IMR-90 (cell line): ENCODE results near the gene DCTN2. TPM values are rescaled to one million over a fixed set of nuclear protein-coding genes. Genes with fewer than 3 reads are reported as not detected.

Source experiments
- ATAC-seq: fragments of 200-7000 bp; cut with Tn5 transposase; 2 replicates; pipeline ENCODE4 v1.9.1; 2020; ENCODE audit warnings: low read depth, mild to moderate bottlenecking, moderate library complexity
- BruUV-seq: library from RNA; stranded (reverse); fragments of 400-500 nt; replicated peaks from 2 replicates; lab custom pipeline; 2021; lab: Mats Ljungman, UMichigan
- CTCF ChIA-PET: fragments of 300-600 bp; formaldehyde crosslinking; extraction: SDS; loops from one replicate; lab custom pipeline; 2021; ENCODE audit warnings: antibody characterized with exemption; lab: Yijun Ruan, JAX
- POLR2A ChIA-PET: fragments of 300-600 bp; sonication (Branson Sonifier 250); formaldehyde crosslinking; loops from one replicate; lab custom pipeline; 2022; ENCODE audit warnings: antibody characterized with exemption; ENCODE audit not compliant: unreplicated experiment; lab: Charles Lee
- DNase-seq: peaks from one replicate; pipeline ENCODE4 v3.0.0; 2013
- H2AFZ ChIP-seq: replicated peaks from 2 replicates; pipeline ENCODE3; 2013; ENCODE audit warnings: low read length, mild to moderate bottlenecking; ENCODE audit not compliant: poor library complexity
- H2AK5ac ChIP-seq: 2 replicates; pipeline ENCODE4 v1.6.1; 2013; ENCODE audit warnings: low read depth, low read length, inconsistent platforms
- H2AK9ac ChIP-seq: replicated peaks from 2 replicates; pipeline ENCODE3; 2013; ENCODE audit warnings: mild to moderate bottlenecking, low read depth, low read length, moderate library complexity; ENCODE audit not compliant: poor library complexity
- H2BK120ac ChIP-seq: 2 replicates; pipeline ENCODE4 v1.6.1; 2013; ENCODE audit warnings: low read depth, low read length, inconsistent platforms
- H2BK15ac ChIP-seq: 3 replicates; pipeline ENCODE4 v1.6.1; 2013; ENCODE audit warnings: low read depth, low read length, inconsistent platforms
- H2BK20ac ChIP-seq: 2 replicates; pipeline ENCODE4 v1.6.1; 2013; ENCODE audit warnings: low read depth, mild to moderate bottlenecking, inconsistent platforms, low read length, moderate library complexity
- H2BK5ac ChIP-seq: 2 replicates; pipeline ENCODE4 v1.6.1; 2013; ENCODE audit warnings: mild to moderate bottlenecking, low read depth, low read length, inconsistent platforms; ENCODE audit not compliant: poor library complexity, severe bottlenecking
- H3K14ac ChIP-seq: replicated peaks from 2 replicates; pipeline ENCODE4 v1.6.1; 2013; ENCODE audit warnings: low read depth, low read length, inconsistent platforms
- H3K18ac ChIP-seq: 2 replicates; pipeline ENCODE4 v1.6.1; 2013; ENCODE audit warnings: low read depth, low read length, control low read depth
- H3K23ac ChIP-seq: 2 replicates; pipeline ENCODE4 v1.6.1; 2013; ENCODE audit warnings: low read depth, low read length, inconsistent platforms
- H3K27ac ChIP-seq: 2 replicates; pipeline ENCODE4 v1.5.1; 2013; ENCODE audit warnings: mild to moderate bottlenecking, control low read depth, low read length; ENCODE audit not compliant: insufficient read depth
- H3K27me3 ChIP-seq: 2 replicates; pipeline ENCODE4 v1.6.1; 2013; ENCODE audit warnings: low read length; ENCODE audit not compliant: control insufficient read depth, insufficient read depth
- H3K36me3 ChIP-seq: 2 replicates; pipeline ENCODE4 v1.6.1; 2013; ENCODE audit warnings: low read length, mixed read lengths; ENCODE audit not compliant: control insufficient read depth, insufficient read depth
- H3K4ac ChIP-seq: 2 replicates; pipeline ENCODE4 v1.6.1; 2013; ENCODE audit warnings: low read depth, low read length, inconsistent platforms
- H3K4me1 ChIP-seq: 2 replicates; pipeline ENCODE4 v1.6.1; 2013; ENCODE audit warnings: low read length, mixed read lengths; ENCODE audit not compliant: control insufficient read depth, insufficient read depth
- H3K4me2 ChIP-seq: 2 replicates; pipeline ENCODE4 v1.6.1; 2013; ENCODE audit warnings: low read depth, mild to moderate bottlenecking, control low read depth, low read length, moderate library complexity
- H3K4me3 ChIP-seq: 2 replicates; pipeline ENCODE4 v1.5.1; 2013; ENCODE audit warnings: low read depth, mild to moderate bottlenecking, control low read depth, low read length, moderate library complexity; ENCODE audit not compliant: insufficient read depth
- H3K56ac ChIP-seq: 2 replicates; pipeline ENCODE4 v1.6.1; 2013; ENCODE audit warnings: low read length, inconsistent platforms; ENCODE audit not compliant: insufficient read depth; ENCODE audit errors: extremely low read depth
- H3K79me1 ChIP-seq, 2 experiments: 2 replicates each; pipeline ENCODE4 v1.6.1; 2013; ENCODE audit warnings: low read length in 2 of 2, inconsistent platforms in 1 of 2, low read depth in 1 of 2
- H3K9ac ChIP-seq: 2 replicates; pipeline ENCODE4 v1.6.1; 2013; ENCODE audit warnings: low read depth, low read length, control low read depth
- H3K9me1 ChIP-seq: 2 replicates; pipeline ENCODE4 v1.6.1; 2013; ENCODE audit warnings: low read length, inconsistent platforms; ENCODE audit not compliant: insufficient read depth
- H3K9me3 ChIP-seq: 2 replicates; pipeline ENCODE4 v1.6.1; 2013; ENCODE audit warnings: low read length; ENCODE audit not compliant: control insufficient read depth, insufficient read depth
- H4K20me1 ChIP-seq: 2 replicates; pipeline ENCODE4 v1.6.1; 2013; ENCODE audit warnings: low read length, inconsistent platforms; ENCODE audit not compliant: insufficient read depth
- H4K5ac ChIP-seq: 2 replicates; pipeline ENCODE4 v1.6.1; 2013; ENCODE audit warnings: mild to moderate bottlenecking, low read depth, low read length, control low read depth
- H4K8ac ChIP-seq, 2 experiments: 2 replicates each; pipeline ENCODE4 v1.6.1; 2013; ENCODE audit warnings: low read depth in 2 of 2, low read length in 2 of 2, control low read depth in 1 of 2, inconsistent platforms in 1 of 2
- H4K91ac ChIP-seq: 2 replicates; pipeline ENCODE4 v1.6.1; 2013; ENCODE audit warnings: low read depth, low read length, inconsistent platforms; ENCODE audit not compliant: insufficient read depth
- BHLHE40 ChIP-seq: fragments of 150-350 bp; IDR thresholded peaks from 2 replicates; pipeline ENCODE4 v1.6.1; 2016; ENCODE audit warnings: mild to moderate bottlenecking, low read depth, low read length
- CEBPB ChIP-seq: IDR thresholded peaks from 2 replicates; pipeline ENCODE4 v1.6.1; 2012; ENCODE audit warnings: low read depth, low read length, improper control_type of control experiment
- CHD1 ChIP-seq: IDR thresholded peaks from 2 replicates; pipeline ENCODE4 v1.6.1; 2012; ENCODE audit warnings: low read depth, low read length, improper control_type of control experiment
- ELK1 ChIP-seq: fragments of 150-350 bp; IDR thresholded peaks from 2 replicates; pipeline ENCODE4 v1.6.1; 2016; ENCODE audit warnings: low read depth, mild to moderate bottlenecking, low read length, moderate library complexity, borderline replicate concordance
- FOS ChIP-seq: fragments of 150-350 bp; IDR thresholded peaks from 2 replicates; pipeline ENCODE4 v1.6.1; 2016; ENCODE audit warnings: low read depth, low read length
- MAFK ChIP-seq: IDR thresholded peaks from 2 replicates; pipeline ENCODE4 v1.6.1; 2012; ENCODE audit warnings: low read depth, low read length, improper control_type of control experiment
- MAZ ChIP-seq: IDR thresholded peaks from 2 replicates; pipeline ENCODE4 v1.6.1; 2012; ENCODE audit warnings: low read depth, mild to moderate bottlenecking, low read length, improper control_type of control experiment, moderate library complexity, borderline replicate concordance
- MXI1 ChIP-seq: IDR thresholded peaks from 2 replicates; pipeline ENCODE4 v1.6.1; 2012; ENCODE audit warnings: low read depth, mild to moderate bottlenecking, low read length, moderate library complexity, borderline replicate concordance
- NFE2L2 ChIP-seq: fragments of 150-350 bp; IDR thresholded peaks from 2 replicates; pipeline ENCODE4 v1.6.1; 2016; ENCODE audit warnings: low read depth, mild to moderate bottlenecking, low read length
- POLR2A ChIP-seq: IDR thresholded peaks from 2 replicates; pipeline ENCODE4 v1.6.1; 2012; ENCODE audit warnings: mild to moderate bottlenecking, low read depth, low read length
- RAD21 ChIP-seq: IDR thresholded peaks from 2 replicates; pipeline ENCODE4 v1.6.1; 2012; ENCODE audit warnings: low read length, improper control_type of control experiment
- RCOR1 ChIP-seq: IDR thresholded peaks from 2 replicates; pipeline ENCODE4 v1.6.1; 2012; ENCODE audit warnings: mild to moderate bottlenecking, low read length, improper control_type of control experiment; ENCODE audit not compliant: insufficient replicate concordance
- RFX5 ChIP-seq: IDR thresholded peaks from 2 replicates; pipeline ENCODE4 v1.8.0; 2012; ENCODE audit warnings: low read depth, mild to moderate bottlenecking, low read length, moderate library complexity
- SMC3 ChIP-seq: fragments of 150-350 bp; IDR thresholded peaks from 2 replicates; pipeline ENCODE4 v1.6.1; 2016; ENCODE audit warnings: low read depth, mild to moderate bottlenecking, antibody characterized with exemption, low read length, moderate library complexity
- USF2 ChIP-seq: fragments of 150-350 bp; IDR thresholded peaks from 2 replicates; pipeline ENCODE4 v1.6.1; 2017; ENCODE audit warnings: mild to moderate bottlenecking, antibody characterized with exemption, low read length, low read depth
- WGBS, 2 experiments: methylation state at CpG; one replicate each; pipeline versions ENCODE4 v1.1.5 to v1.1.7; 2013; ENCODE audit warnings: missing lambda C conversion rate in 2 of 2; ENCODE audit not compliant: insufficient read length in 1 of 2; ENCODE audit errors: extremely low coverage in 2 of 2; 5-methylcytosine and 5-hydroxymethylcytosine counted together
- dilution Hi-C: fragments of 300-500 bp; cut with HindIII; formaldehyde crosslinking; loops from one replicate; pipeline ENCODE4 v1.14.3; 2018; ENCODE audit warnings: low sequenced_read_pairs; ENCODE audit not compliant: unreplicated experiment
- in situ Hi-C: fragments of 300-500 bp; cut with MboI; formaldehyde crosslinking; loops from 3 replicates; pipeline ENCODE4 v1.14.3; 2019; ENCODE audit warnings: low sequenced_read_pairs, inconsistent platforms, mixed read lengths
- intact Hi-C: fragments of 100-400 bp; cut with micrococcal nuclease; formaldehyde crosslinking; loops from 2 replicates; pipeline ENCODE4 v1.10.0; 2022
- polyA plus RNA-seq, 3 experiments: library from polyadenylated mRNA; depleted of rRNA; stranded (reverse); fragments of >200 nt; gene quantifications; 2 replicates each; pipeline ENCODE4 v1.2.3, GENCODE V29; 2012; ENCODE audit warnings: low replicate concordance in 1 of 3
- total RNA-seq: library from RNA; depleted of rRNA; stranded (reverse); fragments of >200 nt; gene quantifications from 2 replicates; pipeline ENCODE4 v1.2.3, GENCODE V29; 2012

The DCTN2 gene
- total and polyA plus RNA-seq, 2 of the 4 experiments (the other 2 are of a cell fraction) = 125 to 130 TPM

GRCh38 chr12:57550641-57551549 is 3.9 kb upstream of the DCTN2 start:
- Histone ChIP-seq H3K9ac (no peak overlapping the region), H3K79me1 (peaks cover 4 to 14% of the 10 kb centered on the region in 2 experiments; a peak in 3 of 4 replicates), H3K36me3 (no peaks in the 10 kb centered on the region), H3K14ac (no peak overlapping the region), H3K18ac (no peak overlapping the region), H3K23ac (no peak overlapping the region), H4K91ac (no peak overlapping the region), H4K8ac (no peak overlapping the region), H3K27me3 (peaks cover 46% of the 10 kb centered on the region), H4K20me1 (peaks cover 7% of the 10 kb centered on the region), H2BK5ac (no peak overlapping the region), H3K4me1 (peaks cover 7% of the 10 kb centered on the region), H2BK120ac (no peak overlapping the region), H3K4me3 (no peak overlapping the region), H2AK9ac (no peak overlapping the region), H4K5ac (no peak overlapping the region), H3K27ac (no peak overlapping the region), H2BK15ac (no peak overlapping the region), H3K56ac (no peak overlapping the region), H3K4me2 (no peak overlapping the region), H2BK20ac (no peak overlapping the region), H3K9me3 (no peaks in the 10 kb centered on the region), H3K4ac (no peak overlapping the region), H3K9me1 (peaks cover 12% of the 10 kb centered on the region), H2AFZ (peak overlapping the region; percentile 82), H2AK5ac (no peak overlapping the region)
- DNase-seq (no peak), ATAC-seq (no peak)
- ChIA-PET CTCF (no interaction called here), POLR2A (no interaction called here)
- intact Hi-C loops = no loop called here
- BruUV-seq = no TSS peak
- WGBS, 2 experiments = no CpG with 5 or more reads among the region's 7 CpGs
- dilution Hi-C loops = loop anchor here (25.0 kb wide), 1 partner anchor 111 kb away; no protein-coding TSS in a partner anchor
- no peak for TF ChIP-seq RAD21
- TF ChIP-seq SMC3 = no peak
- no peak for TF ChIP-seq RFX5
- no peak for TF ChIP-seq ELK1
- no peak for TF ChIP-seq FOS
- TF ChIP-seq BHLHE40 = no peak
- TF ChIP-seq USF2 = no peak
- TF ChIP-seq MAFK = no peak
- TF ChIP-seq CHD1 = no peak
- TF ChIP-seq MAZ = no peak
- TF ChIP-seq MXI1 = no peak
- TF ChIP-seq POLR2A = no peak
- no peak for TF ChIP-seq NFE2L2
- TF ChIP-seq RCOR1 = no peak
- no peak for TF ChIP-seq CEBPB
- in situ Hi-C loops = no loop called here
